IPS-20b (cell line): ENCODE measurements around the gene LRRTM4.

Source experiments
- H3K27ac ChIP-seq: one replicate; pipeline ENCODE4 v1.5.1; 2013; ENCODE audit warnings: low read length
- H3K27me3 ChIP-seq: 2 replicates; pipeline ENCODE4 v1.6.1; 2013; ENCODE audit warnings: mild to moderate bottlenecking, low read length, inconsistent platforms; ENCODE audit not compliant: insufficient read depth
- H3K36me3 ChIP-seq: 2 replicates; pipeline ENCODE4 v1.6.1; 2013; ENCODE audit warnings: low read depth, mild to moderate bottlenecking, inconsistent platforms, low read length, moderate library complexity; ENCODE audit not compliant: insufficient read depth
- H3K4me1 ChIP-seq: 2 replicates; pipeline ENCODE4 v1.6.1; 2013; ENCODE audit warnings: mild to moderate bottlenecking, control low read depth, inconsistent platforms, low read length, moderate library complexity; ENCODE audit not compliant: insufficient read depth
- H3K4me3 ChIP-seq: 2 replicates; pipeline ENCODE4 v1.5.1; 2013; ENCODE audit warnings: mild to moderate bottlenecking, low read length, inconsistent platforms
- H3K9ac ChIP-seq: 2 replicates; pipeline ENCODE4 v1.6.1; 2013; ENCODE audit warnings: low read depth, mild to moderate bottlenecking, inconsistent platforms, low read length, moderate library complexity
- H3K9me3 ChIP-seq: 2 replicates; pipeline ENCODE4 v1.6.1; 2013; ENCODE audit warnings: mild to moderate bottlenecking, low read depth, low read length, inconsistent platforms; ENCODE audit not compliant: insufficient read depth

Gene LRRTM4

GRCh38 chr2:77310416-77310815, 211.8 kb downstream of the LRRTM4 start:
- H3K9ac ChIP-seq, result no peak overlapping the region
- no peaks in the 10 kb centered on the region for H3K4me1 ChIP-seq
- H3K9me3 ChIP-seq, result no peaks in the 10 kb centered on the region
- no peak overlapping the region for H3K4me3 ChIP-seq
- no peak overlapping the region for H3K27ac ChIP-seq
- no peaks in the 10 kb centered on the region for H3K27me3 ChIP-seq
- no peaks in the 10 kb centered on the region for H3K36me3 ChIP-seq

- Histone ChIP-seq H3K4me3 (no peak overlapping the region), H3K27me3 (no peaks in the 10 kb centered on the region), H3K9me3 (no peaks in the 10 kb centered on the region)
Measured at GRCh38 chr2:77309725-77310124, 212.5 kb downstream of the LRRTM4 start.

DNA sequence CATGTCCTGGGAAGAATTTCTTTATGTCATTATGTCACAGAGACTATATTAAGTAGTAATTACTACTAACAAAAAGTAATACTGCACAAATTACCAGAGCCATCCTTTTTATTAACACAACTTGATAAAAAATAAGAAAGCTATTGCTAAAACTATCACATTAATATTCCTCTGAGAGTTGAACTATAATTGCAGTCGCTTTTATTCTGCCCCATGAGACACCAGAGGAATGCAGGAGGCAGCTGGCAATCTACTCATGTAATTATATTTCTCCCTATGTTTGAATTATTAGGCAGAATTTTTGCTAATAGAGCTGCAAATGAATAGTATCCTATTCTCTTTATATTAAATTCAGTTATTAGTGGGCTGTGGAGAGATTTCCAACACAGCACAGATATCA, 220.7 kb downstream of the LRRTM4 start:
- H3K36me3 ChIP-seq, result no peaks in the 10 kb centered on the region
- no peak overlapping the region for H3K27ac ChIP-seq
- H3K4me3 ChIP-seq, result no peak overlapping the region
- H3K27me3 ChIP-seq, result no peaks in the 10 kb centered on the region
- H3K4me1 ChIP-seq, result no peaks in the 10 kb centered on the region
- no peak overlapping the region for H3K9ac ChIP-seq
- H3K9me3 ChIP-seq, result no peaks in the 10 kb centered on the region

More at GRCh38 chr2:77309725-77310124, 212.5 kb downstream of the LRRTM4 start:
- Histone ChIP-seq H3K27ac (no peak overlapping the region), H3K9ac (no peak overlapping the region), H3K4me1 (no peaks in the 10 kb centered on the region), H3K36me3 (no peaks in the 10 kb centered on the region)

DNA sequence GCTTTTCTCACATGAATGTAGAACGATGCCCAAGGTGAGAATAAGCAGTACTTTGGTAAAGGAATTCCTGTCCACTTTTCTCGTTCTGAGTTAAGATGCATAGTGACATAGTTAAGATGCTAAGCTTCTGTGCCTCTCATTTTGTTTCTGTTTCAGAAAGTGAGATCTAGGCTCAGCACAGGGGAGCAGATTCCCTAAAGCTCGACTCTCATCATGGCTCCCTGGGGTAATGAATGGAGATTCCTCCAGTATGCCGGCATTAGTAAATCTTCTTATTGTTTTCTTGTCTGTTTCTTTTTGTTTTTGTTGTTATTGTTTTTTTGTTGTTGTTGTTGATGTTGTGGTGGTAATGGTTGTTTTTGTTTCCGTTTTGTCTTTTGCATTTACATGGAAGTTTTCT, 225.4 kb downstream of the LRRTM4 start:
- Histone ChIP-seq H3K27me3 (no peaks in the 10 kb centered on the region), H3K27ac (no peak overlapping the region), H3K9me3 (no peaks in the 10 kb centered on the region), H3K36me3 (no peaks in the 10 kb centered on the region), H3K9ac (no peak overlapping the region), H3K4me1 (no peaks in the 10 kb centered on the region), H3K4me3 (no peak overlapping the region)

GRCh38 chr2:77294474-77294873, 227.7 kb downstream of the LRRTM4 start:
- Histone ChIP-seq H3K9ac (no peak overlapping the region), H3K4me1 (no peaks in the 10 kb centered on the region), H3K4me3 (no peak overlapping the region), H3K36me3 (no peaks in the 10 kb centered on the region), H3K27me3 (no peaks in the 10 kb centered on the region), H3K9me3 (no peaks in the 10 kb centered on the region), H3K27ac (no peak overlapping the region)

- Histone ChIP-seq H3K27me3 (no peaks in the 10 kb centered on the region), H3K4me1 (no peaks in the 10 kb centered on the region), H3K9me3 (no peaks in the 10 kb centered on the region), H3K9ac (no peak overlapping the region), H3K27ac (no peak overlapping the region), H3K4me3 (no peak overlapping the region), H3K36me3 (no peaks in the 10 kb centered on the region)
Measured at GRCh38 chr2:77284353-77284752, 237.8 kb downstream of the LRRTM4 start.

- no peak overlapping the region for H3K27ac ChIP-seq
- H3K4me1 ChIP-seq, result no peaks in the 10 kb centered on the region
- H3K4me3 ChIP-seq, result no peak overlapping the region
- H3K9me3 ChIP-seq, result no peaks in the 10 kb centered on the region
- H3K9ac ChIP-seq, result no peak overlapping the region
- no peaks in the 10 kb centered on the region for H3K36me3 ChIP-seq
- no peaks in the 10 kb centered on the region for H3K27me3 ChIP-seq
Measured at GRCh38 chr2:77271262-77271661, 250.9 kb downstream of the LRRTM4 start.

DNA sequence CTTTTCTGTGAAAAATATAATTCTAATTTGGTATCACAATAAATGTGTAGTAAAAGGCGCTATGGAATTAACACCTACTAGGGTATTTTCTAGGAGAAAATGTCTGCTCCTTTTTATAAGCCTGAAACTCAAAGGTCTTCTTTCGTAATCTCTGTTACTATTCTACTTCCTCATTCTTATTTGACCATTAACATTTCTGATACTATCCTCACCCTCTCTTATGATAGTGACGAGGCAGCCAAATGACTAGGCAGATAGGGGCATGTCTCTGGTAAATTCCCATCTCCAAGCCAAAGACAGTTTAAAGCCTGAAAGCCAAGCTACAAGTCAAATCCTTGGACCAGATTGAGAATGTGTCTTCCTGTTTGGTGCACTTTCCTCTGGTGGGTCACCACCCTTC, 251.7 kb downstream of the LRRTM4 start:
- Histone ChIP-seq H3K4me1 (no peaks in the 10 kb centered on the region), H3K9me3 (no peaks in the 10 kb centered on the region), H3K9ac (no peak overlapping the region), H3K36me3 (no peaks in the 10 kb centered on the region), H3K4me3 (no peak overlapping the region), H3K27me3 (no peaks in the 10 kb centered on the region), H3K27ac (no peak overlapping the region)

- Histone ChIP-seq H3K9ac (no peak overlapping the region), H3K36me3 (no peaks in the 10 kb centered on the region), H3K4me1 (no peaks in the 10 kb centered on the region), H3K27ac (no peak overlapping the region), H3K9me3 (no peaks in the 10 kb centered on the region), H3K27me3 (no peaks in the 10 kb centered on the region), H3K4me3 (no peak overlapping the region)
Measured at GRCh38 chr2:77268626-77269025, 253.6 kb downstream of the LRRTM4 start.

DNA sequence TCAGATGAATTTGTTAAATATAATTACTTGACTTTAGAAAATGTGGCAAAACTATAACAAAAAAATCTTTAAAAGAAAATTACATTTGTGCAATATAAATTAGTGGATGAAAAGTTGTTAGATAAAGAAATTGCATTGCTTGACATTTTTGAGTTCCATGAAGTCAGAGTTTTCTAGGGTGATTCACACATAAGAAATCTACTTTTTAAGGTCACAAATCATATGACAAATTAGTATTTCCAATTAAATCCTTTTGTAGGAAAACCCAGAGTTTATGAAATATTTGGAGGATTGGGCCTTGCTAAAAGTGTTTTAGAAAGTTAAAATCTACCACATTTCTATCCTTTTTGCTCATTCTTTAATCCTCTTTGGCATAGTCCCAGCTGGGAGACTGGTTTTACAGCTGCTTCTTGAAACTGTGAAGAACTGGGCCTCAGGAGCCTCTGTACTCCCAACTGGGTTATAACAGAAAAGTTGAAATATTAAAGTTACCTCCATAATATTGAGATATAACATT, 289.2 kb downstream of the LRRTM4 start:
- Histone ChIP-seq H3K9ac (no peak overlapping the region), H3K27ac (no peak overlapping the region), H3K27me3 (no peaks in the 10 kb centered on the region)

DNA sequence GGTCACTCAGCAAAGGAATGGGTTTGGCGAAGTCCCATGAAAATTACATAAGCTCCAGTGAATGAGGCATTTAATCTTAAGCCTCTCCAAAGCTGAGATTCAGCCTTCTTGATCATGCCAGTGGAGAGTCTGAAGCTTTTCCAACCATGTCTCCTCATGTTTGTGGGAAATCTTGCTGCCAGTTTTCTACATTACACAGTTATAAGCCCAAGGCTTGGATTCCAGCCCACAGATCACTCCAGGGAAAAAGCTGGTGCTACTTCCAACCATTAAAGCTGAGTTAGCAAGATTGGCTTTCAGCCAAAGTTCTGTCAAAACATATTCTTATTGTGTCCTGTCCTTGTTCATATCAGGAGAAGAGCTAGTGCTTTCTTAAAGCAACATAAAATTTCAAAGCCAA, 293.8 kb downstream of the LRRTM4 start:
- H3K9me3 ChIP-seq, result no peaks in the 10 kb centered on the region
- H3K4me1 ChIP-seq, result no peaks in the 10 kb centered on the region
- H3K27ac ChIP-seq, result no peak overlapping the region
- H3K36me3 ChIP-seq, result no peaks in the 10 kb centered on the region
- no peak overlapping the region for H3K9ac ChIP-seq
- no peak overlapping the region for H3K4me3 ChIP-seq
- H3K27me3 ChIP-seq, result no peaks in the 10 kb centered on the region

More for the DNA sequence above, 289.2 kb downstream of the LRRTM4 start:
- Histone ChIP-seq H3K4me1 (no peaks in the 10 kb centered on the region), H3K36me3 (no peaks in the 10 kb centered on the region), H3K9me3 (no peaks in the 10 kb centered on the region), H3K4me3 (no peak overlapping the region)

DNA sequence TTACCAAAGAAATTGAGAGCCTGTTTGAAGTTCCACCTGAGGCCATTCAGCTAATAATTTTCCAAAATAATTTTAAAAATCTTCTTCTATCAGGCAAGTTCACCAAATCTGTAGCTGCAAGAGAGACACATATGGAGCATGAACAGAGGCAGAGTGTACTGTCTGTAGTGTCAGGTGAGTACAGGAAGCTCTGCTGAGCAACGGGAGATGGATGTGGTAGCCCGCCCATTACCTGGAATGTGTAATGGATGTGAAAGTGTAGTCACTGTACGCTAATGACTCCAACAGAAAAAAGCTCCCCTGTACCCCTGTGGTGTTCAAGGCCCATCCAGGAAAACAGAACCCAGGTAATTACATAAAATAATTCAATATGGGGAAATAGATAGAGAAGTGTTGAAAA, 311.5 kb downstream of the LRRTM4 start:
- no peaks in the 10 kb centered on the region for H3K9me3 ChIP-seq
- no peak overlapping the region for H3K27ac ChIP-seq
- no peaks in the 10 kb centered on the region for H3K4me1 ChIP-seq
- H3K9ac ChIP-seq, result no peak overlapping the region
- H3K4me3 ChIP-seq, result no peak overlapping the region
- no peaks in the 10 kb centered on the region for H3K27me3 ChIP-seq
- H3K36me3 ChIP-seq, result no peaks in the 10 kb centered on the region

DNA sequence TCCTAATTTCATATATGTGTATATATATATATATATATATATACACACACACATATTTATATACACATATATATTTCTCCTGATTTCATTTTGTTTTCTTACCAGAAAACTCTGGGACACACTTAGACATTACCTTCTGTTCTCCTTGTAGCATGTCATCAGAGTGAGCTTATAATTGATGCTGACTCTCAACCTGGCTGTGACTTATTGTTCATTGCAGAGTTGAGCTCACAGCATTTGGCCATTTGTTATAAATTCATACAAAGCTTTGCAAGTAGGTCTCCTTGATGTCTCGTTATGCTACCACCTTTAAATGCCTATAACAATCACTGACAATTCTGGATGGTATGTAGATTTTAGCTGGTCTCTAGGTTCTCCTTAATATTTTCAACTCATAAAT, 314.8 kb downstream of the LRRTM4 start:
- Histone ChIP-seq H3K4me1 (no peaks in the 10 kb centered on the region), H3K9me3 (no peaks in the 10 kb centered on the region), H3K36me3 (no peaks in the 10 kb centered on the region), H3K4me3 (no peak overlapping the region), H3K27me3 (no peaks in the 10 kb centered on the region), H3K27ac (no peak overlapping the region), H3K9ac (no peak overlapping the region)
